Chondrocyte (in vitro differentiated cells): ENCODE measurements around the gene DNAH9. TPM values are rescaled to one million over a fixed set of nuclear protein-coding genes. Genes with fewer than 3 reads are reported as not detected.

Experiments used
- DNase-seq: peaks from one replicate; pipeline ENCODE4 v3.0.0; 2021; ENCODE audit warnings: mixed read lengths, low spot score
- H3K27ac Mint-ChIP-seq: one replicate; pipeline ENCODE4 v1.8.0; 2021; ENCODE audit warnings: mild to moderate bottlenecking, moderate library complexity, mixed read lengths; ENCODE audit not compliant: unreplicated experiment
- H3K27me3 Mint-ChIP-seq: 2 replicates; pipeline ENCODE4 v1.8.0; 2021; ENCODE audit warnings: low read depth, mixed read lengths
- H3K36me3 Mint-ChIP-seq: 2 replicates; pipeline ENCODE4 v1.8.0; 2021; ENCODE audit warnings: low read depth, mixed read lengths
- H3K4me1 Mint-ChIP-seq: 2 replicates; pipeline ENCODE4 v1.8.0; 2021; ENCODE audit warnings: low read depth, mild to moderate bottlenecking, mixed read lengths
- H3K4me3 Mint-ChIP-seq: one replicate; pipeline ENCODE4 v1.8.0; 2021; ENCODE audit warnings: mild to moderate bottlenecking, moderate library complexity, mixed read lengths; ENCODE audit not compliant: unreplicated experiment
- H3K9me3 Mint-ChIP-seq: 2 replicates; pipeline ENCODE4 v1.8.0; 2021; ENCODE audit warnings: low read depth, mixed read lengths
- total RNA-seq: library from RNA; stranded (reverse); gene quantifications from 3 replicates; pipeline ENCODE4 v1.2.1, GENCODE V29; 2021
- TF ChIP-seq, protein P1 (sequence below): fragments of 200-600 bp; sonication (generic); IDR thresholded peaks from 2 replicates; pipeline ENCODE4 v1.5.0; 2021; ENCODE audit warnings: antibody characterized with exemption, mild to moderate bottlenecking, moderate library complexity

Gene DNAH9
- total RNA-seq, 1 donor from 2014 or later = 0.37 TPM

DNA sequence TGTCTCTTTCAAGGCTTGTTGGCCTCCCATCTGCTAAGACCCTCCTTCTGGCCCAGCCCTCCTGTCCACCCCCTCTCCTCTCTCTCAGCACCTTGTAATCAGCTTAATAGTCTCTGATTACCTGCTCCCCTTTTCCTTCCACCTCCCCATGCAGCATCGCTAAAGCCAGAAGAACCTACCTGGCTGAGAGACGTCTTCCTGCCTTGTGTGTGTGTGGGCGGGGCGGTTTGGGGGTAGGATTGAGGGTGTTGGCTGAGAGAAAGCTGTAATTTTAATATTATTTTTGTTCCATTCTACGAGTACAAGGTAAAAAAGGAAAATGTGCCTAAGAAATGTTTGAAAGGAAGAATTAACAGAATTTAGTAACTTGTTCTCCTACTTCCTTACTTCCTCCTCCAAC lies 3.4 kb downstream of the DNAH9 start:
- TF ChIP-seq, protein P1, sequence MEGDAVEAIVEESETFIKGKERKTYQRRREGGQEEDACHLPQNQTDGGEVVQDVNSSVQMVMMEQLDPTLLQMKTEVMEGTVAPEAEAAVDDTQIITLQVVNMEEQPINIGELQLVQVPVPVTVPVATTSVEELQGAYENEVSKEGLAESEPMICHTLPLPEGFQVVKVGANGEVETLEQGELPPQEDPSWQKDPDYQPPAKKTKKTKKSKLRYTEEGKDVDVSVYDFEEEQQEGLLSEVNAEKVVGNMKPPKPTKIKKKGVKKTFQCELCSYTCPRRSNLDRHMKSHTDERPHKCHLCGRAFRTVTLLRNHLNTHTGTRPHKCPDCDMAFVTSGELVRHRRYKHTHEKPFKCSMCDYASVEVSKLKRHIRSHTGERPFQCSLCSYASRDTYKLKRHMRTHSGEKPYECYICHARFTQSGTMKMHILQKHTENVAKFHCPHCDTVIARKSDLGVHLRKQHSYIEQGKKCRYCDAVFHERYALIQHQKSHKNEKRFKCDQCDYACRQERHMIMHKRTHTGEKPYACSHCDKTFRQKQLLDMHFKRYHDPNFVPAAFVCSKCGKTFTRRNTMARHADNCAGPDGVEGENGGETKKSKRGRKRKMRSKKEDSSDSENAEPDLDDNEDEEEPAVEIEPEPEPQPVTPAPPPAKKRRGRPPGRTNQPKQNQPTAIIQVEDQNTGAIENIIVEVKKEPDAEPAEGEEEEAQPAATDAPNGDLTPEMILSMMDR = no peak
- Mint-ChIP-seq H3K27me3 (no peaks in the 10 kb centered on the region), H3K27ac (no peak overlapping the region), H3K4me3 (no peak overlapping the region), H3K9me3 (no peaks in the 10 kb centered on the region), H3K4me1 (peaks cover 8% of the 10 kb centered on the region), H3K36me3 (no peaks in the 10 kb centered on the region)
- no peak for DNase-seq

DNA sequence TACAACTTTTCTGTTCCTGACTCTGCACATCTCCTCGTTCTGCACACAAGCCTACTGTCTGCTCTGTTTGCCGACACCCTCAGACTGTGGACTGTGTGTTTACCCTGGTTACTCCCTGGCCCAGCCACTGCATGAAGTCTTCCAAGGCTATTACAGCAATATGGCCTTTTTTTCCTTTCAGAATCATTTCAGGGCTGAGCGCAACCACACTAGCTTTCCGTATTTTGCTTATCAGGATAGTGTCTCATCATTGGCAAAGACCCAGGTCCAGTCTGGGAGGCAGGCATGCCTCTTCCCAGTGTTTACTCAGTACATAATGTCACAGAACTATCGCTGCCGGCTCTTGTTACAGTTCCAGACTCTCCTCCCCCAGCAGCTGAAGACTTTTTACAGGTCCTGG lies 10.1 kb downstream of the DNAH9 start:
- TF ChIP-seq, protein P1 = no peak
- no peak for DNase-seq
- Mint-ChIP-seq H3K4me3 (no peak overlapping the region), H3K36me3 (no peaks in the 10 kb centered on the region), H3K4me1 (peaks cover 7% of the 10 kb centered on the region), H3K27ac (no peak overlapping the region), H3K27me3 (peaks cover 22% of the 10 kb centered on the region), H3K9me3 (no peaks in the 10 kb centered on the region)

DNA sequence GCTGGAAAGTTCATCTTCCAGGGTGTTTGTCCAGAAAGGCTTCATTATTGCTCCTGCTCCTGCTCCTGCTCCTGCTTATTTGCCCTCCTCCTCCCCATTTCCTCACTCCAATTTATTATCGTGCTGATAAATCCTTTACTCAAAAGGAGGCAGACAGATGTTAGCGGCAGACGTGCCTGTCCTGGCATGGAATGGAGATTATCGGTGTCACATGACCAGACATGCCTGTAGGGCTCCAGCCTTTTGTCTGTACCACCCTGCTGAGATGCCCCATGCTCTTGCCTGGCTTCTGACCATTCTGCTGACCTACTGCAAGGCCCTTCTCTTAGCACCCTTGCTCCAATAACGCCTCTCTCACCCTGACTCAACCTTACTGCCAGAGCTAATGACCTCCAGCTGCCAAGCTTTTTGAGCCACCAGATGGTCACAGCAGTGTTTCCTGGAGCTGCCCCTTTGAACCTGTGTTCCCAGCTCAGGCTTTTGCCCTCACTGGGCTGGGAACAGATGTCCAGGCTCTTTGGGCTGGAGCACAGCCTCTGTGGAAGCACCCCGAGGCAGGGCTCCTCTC lies 12.8 kb downstream of the DNAH9 start:
- peaks cover 22% of the 10 kb centered on the region for H3K27me3 Mint-ChIP-seq
- TF ChIP-seq, protein P1 = no peak
- no peaks in the 10 kb centered on the region for H3K9me3 Mint-ChIP-seq
- no peak for DNase-seq
- no peaks in the 10 kb centered on the region for H3K36me3 Mint-ChIP-seq
- H3K27ac Mint-ChIP-seq = no peak overlapping the region
- H3K4me1 Mint-ChIP-seq = peaks cover 7% of the 10 kb centered on the region
- H3K4me3 Mint-ChIP-seq = no peak overlapping the region

DNA sequence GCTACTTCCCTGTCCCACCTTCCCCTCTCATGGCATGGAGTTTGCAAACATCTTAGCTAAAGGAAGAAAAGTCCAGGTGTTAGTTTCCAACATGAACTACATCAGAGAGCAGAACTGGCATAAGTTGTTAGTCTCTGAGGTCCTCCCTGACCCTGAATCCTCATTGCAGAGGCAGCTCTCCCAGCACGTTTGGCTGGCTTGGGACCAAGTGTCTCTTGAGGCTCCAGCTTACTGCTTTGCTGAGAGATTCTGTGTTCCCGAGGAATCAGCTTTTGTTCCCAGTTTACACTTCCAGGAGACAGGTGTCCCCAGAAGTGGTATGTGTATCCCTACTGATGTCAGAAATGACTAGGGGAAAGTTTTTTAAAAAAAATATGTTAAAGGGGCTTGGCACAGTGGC lies 14.7 kb downstream of the DNAH9 start:
- Mint-ChIP-seq H3K27ac (no peak overlapping the region), H3K4me1 (peaks cover 7% of the 10 kb centered on the region), H3K27me3 (peaks cover 22% of the 10 kb centered on the region), H3K4me3 (no peak overlapping the region), H3K9me3 (no peaks in the 10 kb centered on the region), H3K36me3 (no peaks in the 10 kb centered on the region)
- TF ChIP-seq, protein P1 = no peak
- no peak for DNase-seq

DNA sequence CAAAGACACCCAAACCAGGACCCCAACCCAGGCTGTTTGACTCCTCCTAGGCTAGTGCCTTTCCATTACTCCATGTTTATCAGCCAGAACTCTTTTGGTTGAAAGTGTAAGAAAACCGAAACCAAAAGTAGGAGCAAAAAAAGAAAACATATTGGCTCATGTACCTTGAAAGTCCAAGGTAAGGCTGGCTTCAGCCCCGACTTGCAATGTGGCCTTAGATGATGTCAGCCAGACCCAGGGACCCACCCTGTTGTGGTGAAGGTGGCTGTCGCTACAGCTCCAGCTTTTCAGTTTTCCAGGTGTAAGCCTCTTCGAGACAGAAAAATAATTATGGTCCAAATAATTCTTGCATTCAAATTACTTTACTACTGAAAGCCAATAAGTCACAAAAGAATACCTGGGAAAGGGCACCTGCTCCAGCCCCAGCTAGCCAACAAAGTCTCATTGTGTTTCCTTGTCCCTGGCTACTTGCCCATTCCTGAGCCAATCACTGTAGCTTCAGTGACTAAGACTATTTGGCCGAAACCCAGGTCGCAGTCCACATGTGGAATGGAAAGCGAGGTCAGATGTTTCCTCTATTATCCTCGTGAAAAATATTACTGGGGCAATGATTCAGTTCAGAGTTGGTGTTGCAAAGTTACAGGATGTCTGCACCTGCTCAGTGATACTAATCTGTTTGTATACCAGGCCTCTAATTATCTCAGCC lies 20.7 kb downstream of the DNAH9 start:
- no peaks in the 10 kb centered on the region for H3K4me1 Mint-ChIP-seq
- H3K36me3 Mint-ChIP-seq = peaks cover 2% of the 10 kb centered on the region
- no peaks in the 10 kb centered on the region for H3K9me3 Mint-ChIP-seq
- H3K27me3 Mint-ChIP-seq = peaks cover 4% of the 10 kb centered on the region
- no peak overlapping the region for H3K4me3 Mint-ChIP-seq
- TF ChIP-seq, protein P1 = no peak
- DNase-seq = no peak
- no peak overlapping the region for H3K27ac Mint-ChIP-seq
